ENCODE data around the gene REXO1.

The REXO1 gene

GRCh38 chr19:1766800-1767352 lies 81.4 kb downstream of the REXO1 start:
- DNase-seq (ENCODE audit: low spot score), result no peak

GRCh38 chr19:1765904-1766799 lies 82.1 kb downstream of the REXO1 start:
- no peak for DNase-seq (ENCODE audit: low spot score)
